HG03558 (cell line): ENCODE results near the gene IGFLR1.

Experiments
- ATAC-seq: cut with Tn5 transposase; IDR thresholded peaks from one replicate; pipeline ENCODE4 v1.9.1; 2021; ENCODE audit warnings: moderate number of reproducible peaks; ENCODE audit not compliant: unreplicated experiment; ENCODE audit errors: extremely low read depth

The IGFLR1 gene

DNA sequence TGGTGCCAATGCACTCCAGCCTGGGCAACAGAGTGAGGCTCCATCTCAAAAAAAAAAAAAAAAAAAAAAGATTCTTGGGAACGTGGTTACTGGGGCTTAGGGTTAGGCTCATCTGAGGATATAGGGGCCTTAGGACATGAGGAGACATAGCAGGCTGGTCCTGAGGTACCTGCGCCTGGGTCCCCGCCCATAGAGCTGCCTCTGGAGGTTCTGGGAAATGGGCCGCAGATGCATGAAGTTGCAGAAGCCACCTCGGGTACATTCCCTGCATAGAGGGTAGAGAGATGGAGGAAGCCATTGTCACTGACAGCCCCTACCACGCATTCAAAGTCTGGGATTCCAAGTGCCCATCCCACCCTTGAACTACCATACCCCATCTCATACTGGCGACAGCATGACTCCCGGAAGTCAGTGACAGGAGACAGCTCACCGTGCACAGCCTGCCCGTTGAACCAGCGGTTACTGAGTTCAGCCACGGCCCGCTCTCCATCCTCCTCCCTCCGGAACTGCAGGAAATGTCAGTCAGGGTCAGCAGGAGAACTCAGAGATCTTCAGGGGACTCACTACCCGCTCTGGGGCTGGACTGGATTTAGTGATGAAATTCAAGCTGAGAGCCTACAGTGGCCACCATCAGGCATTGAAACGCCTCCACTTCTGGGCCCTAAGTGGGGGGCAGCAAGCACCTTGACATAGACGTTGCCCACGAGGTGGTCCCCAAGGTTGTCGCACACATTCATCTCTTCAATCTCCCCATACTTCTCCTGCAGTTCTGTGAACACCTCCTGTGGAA lies 1.6 kb upstream of the IGFLR1 start:
- ATAC-seq, result no peak

GRCh38 chr19:35741203-35741515 lies 1.1 kb downstream of the IGFLR1 start:
- no peak for ATAC-seq

- peak; percentile 28 for ATAC-seq
Measured at GRCh38 chr19:35740423-35741202, 1.6 kb downstream of the IGFLR1 start.

- no peak for ATAC-seq
Measured at GRCh38 chr19:35740108-35740422, 2.2 kb downstream of the IGFLR1 start.

DNA sequence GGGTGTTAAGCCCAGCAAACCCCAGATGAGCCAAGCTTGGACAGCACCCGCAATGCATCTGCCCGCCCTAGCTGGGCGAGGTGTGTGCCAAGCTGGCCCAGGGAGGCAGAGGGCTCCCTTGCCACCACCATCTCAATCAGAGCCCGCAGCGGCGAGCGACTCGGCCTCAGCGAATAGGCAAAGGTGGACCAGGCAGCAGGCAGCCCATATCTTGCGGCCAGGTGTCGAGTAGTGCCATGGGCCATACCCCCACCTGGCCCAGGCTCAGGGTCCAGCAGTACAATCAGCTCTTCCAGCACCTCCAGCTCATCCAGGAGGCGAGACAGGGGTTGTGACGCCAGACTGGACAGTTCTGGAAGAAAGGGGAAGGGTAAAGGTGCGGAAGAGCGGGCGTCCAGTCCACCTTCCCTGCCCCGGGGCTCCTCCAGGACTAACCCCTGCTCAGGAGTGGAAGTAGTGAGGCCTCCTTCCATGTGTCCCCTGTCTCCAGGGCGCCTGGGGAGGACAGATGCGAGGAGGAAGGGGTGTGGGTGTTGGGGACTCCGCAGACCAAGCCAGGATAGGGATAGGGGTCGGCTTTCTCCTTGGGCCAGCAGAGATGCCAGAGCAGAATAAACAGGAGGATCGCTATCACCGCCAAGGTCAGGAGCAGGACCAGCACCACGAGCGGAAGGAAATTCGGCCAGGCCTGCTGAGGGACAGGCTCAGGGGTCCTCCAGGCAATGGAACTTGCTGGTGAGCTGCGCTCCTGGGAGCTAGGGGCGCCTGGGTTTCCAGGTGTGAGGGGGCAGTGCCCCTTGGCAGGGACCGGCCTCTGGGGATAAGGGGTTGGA lies 2.8 kb downstream of the IGFLR1 start:
- ATAC-seq, result no peak

GRCh38 chr19:35738887-35739229 lies 3.4 kb downstream of the IGFLR1 start:
- ATAC-seq, result no peak

GRCh38 chr19:35738021-35738886 lies 4.0 kb downstream of the IGFLR1 start:
- ATAC-seq, result no peak

- ATAC-seq, result no peak
Measured at GRCh38 chr19:35736913-35737886, 5.1 kb downstream of the IGFLR1 start.

DNA sequence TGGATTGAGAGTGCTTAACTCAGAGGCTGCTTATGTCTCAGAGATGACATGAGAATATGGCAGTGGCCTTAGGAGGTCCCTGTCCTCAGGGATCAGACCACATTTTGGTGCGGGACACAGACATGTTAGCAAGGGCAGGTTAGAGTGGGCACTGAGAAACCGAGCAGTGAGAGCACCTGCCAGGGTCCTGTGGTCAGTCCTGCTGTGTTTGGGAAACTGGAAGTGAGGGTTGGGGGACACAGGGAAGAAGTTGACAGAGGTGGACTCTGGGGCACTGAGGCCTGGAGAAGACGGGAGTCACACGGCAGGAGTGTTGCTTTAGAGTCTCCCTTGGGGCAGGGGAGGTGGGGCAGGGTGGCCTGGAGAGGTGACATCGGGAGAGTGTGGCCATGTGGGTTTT lies 7.4 kb downstream of the IGFLR1 start:
- ATAC-seq, result no peak

DNA sequence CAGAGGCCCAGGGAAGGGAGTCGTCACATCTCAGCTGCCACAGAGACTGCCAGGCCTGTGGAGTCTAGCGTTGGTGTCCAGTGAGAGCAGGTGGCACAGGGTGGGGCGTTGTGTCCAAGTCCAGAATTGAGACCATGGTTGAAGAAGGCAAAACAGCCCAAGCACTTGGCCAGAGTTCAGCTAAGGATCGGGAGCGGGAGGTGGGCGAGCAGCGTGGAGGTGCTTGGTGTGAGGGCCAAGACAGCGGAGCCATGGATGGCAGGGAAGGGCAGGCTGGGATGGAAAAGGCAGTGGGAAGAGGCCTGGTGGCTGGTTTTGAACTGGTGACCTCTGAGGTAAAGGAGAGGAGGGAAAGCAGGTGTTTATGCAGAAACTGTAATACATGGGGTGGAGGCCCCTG lies 8.0 kb downstream of the IGFLR1 start:
- no peak for ATAC-seq

DNA sequence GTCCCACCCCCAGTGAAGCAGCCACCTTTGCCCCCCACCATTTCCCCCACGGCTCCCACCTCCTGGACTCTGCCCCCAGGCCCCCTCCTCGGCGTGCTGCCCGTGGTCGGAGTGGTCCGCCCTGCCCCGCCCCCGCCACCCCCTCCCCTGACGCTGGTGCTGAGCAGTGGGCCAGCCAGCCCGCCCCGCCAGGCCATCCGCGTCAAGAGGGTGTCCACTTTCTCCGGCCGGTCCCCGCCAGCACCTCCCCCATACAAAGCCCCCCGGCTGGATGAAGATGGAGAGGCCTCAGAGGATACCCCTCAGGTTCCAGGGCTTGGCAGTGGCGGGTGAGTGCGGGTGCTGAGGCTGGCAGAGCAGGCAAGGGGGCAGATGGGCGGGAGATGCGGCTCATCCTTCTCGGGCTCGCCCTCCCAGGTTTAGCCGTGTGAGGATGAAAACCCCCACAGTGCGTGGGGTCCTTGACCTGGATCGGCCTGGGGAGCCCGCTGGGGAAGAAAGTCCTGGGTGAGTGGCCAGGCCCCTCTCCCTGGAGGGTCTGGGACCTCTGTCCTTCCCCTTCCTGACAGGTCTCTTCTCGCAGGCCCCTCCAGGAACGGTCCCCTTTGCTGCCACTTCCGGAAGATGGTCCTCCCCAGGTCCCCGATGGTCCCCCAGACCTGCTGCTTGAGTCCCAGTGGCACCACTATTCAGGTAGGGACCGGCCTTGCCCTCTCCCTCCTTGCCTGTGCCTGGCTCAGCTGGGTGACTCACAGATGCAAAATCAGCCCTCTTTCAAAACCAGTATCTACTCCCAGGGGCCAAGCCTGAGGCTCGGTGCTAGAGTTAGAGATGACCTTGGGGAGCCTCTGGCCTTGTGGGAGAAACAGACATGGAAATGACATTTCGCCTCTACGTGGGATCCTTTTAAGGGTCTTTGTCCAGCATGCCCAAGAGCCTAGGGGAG lies 8.8 kb downstream of the IGFLR1 start:
- no peak for ATAC-seq

- no peak for ATAC-seq
Measured at GRCh38 chr19:35732540-35733179, 9.6 kb downstream of the IGFLR1 start.

- ATAC-seq, result no peak
Measured at GRCh38 chr19:35731779-35732405, 10.4 kb downstream of the IGFLR1 start.

- no peak for ATAC-seq
Measured at GRCh38 chr19:35731353-35731752, 10.9 kb downstream of the IGFLR1 start.

DNA sequence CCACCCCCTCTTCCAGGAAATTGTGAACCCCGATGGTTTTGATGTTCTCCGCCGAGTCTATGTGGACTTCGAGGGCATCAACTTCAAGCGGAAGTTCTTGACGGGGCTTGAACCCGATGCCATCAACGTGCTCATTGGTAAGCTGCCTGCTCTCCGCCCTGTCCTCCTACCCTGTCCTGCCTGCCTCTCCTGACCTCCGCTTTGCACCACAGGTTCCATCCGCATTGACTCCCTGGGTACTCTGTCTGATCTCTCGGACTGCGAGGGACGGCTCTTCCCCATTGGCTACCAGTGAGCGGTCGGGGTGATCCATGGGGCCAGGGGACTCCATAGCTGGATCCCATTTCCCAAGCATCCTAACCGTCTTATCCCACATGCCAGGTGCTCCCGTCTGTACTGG lies 11.9 kb downstream of the IGFLR1 start:
- ATAC-seq, result no peak

- ATAC-seq, result no peak
Measured at GRCh38 chr19:35729763-35730162, 12.5 kb downstream of the IGFLR1 start.

- no peak for ATAC-seq
Measured at GRCh38 chr19:35729021-35729420, 13.2 kb downstream of the IGFLR1 start.
